DOHH2 (cell line): ENCODE measurements around the gene ORMDL1.

Source experiments
- H3F3A ChIP-seq: fragments of 200-600 bp; sonication (generic), shearing (Covaris generic); 2 replicates; pipeline ENCODE4 v1.6.0; 2016; ENCODE audit warnings: antibody characterized with exemption, mild to moderate bottlenecking; ENCODE audit not compliant: control insufficient read depth, insufficient read depth
- H3K27ac ChIP-seq: fragments of 200-600 bp; sonication (generic); 2 replicates; pipeline ENCODE4 v1.5.1; 2014; ENCODE audit warnings: low read depth, mild to moderate bottlenecking, low read length, moderate library complexity
- H3K27me3 ChIP-seq: fragments of 200-600 bp; sonication (generic); 2 replicates; pipeline ENCODE4 v1.6.1; 2014; ENCODE audit warnings: mild to moderate bottlenecking, low read length, mixed read lengths; ENCODE audit not compliant: control insufficient read depth
- H3K36me3 ChIP-seq: fragments of 200-600 bp; sonication (generic); 2 replicates; pipeline ENCODE4 v1.6.1; 2014; ENCODE audit warnings: mild to moderate bottlenecking, low read length, moderate library complexity, mixed read lengths; ENCODE audit not compliant: control insufficient read depth
- H3K4me1 ChIP-seq: fragments of 200-600 bp; sonication (generic); 2 replicates; pipeline ENCODE4 v1.6.1; 2014; ENCODE audit warnings: mild to moderate bottlenecking, low read length, mixed read lengths; ENCODE audit not compliant: control insufficient read depth
- H3K4me2 ChIP-seq: fragments of 200-600 bp; sonication (generic); 2 replicates; pipeline ENCODE4 v1.6.0; 2014; ENCODE audit warnings: mild to moderate bottlenecking, low read length, moderate library complexity
- H3K4me3 ChIP-seq: fragments of 200-600 bp; sonication (generic); 2 replicates; pipeline ENCODE4 v1.5.1; 2014; ENCODE audit warnings: mild to moderate bottlenecking, low read length, mixed read lengths
- H3K79me2 ChIP-seq: fragments of 200-600 bp; sonication (generic); 2 replicates; pipeline ENCODE4 v1.6.1; 2014; ENCODE audit warnings: mild to moderate bottlenecking, low read length, mixed read lengths; ENCODE audit not compliant: control insufficient read depth
- H3K9me2 ChIP-seq: fragments of 200-600 bp; sonication (generic); replicated peaks from 2 replicates; pipeline ENCODE4 v1.6.1; 2014; ENCODE audit warnings: mild to moderate bottlenecking, low read length, mixed read lengths; ENCODE audit not compliant: control insufficient read depth
- H3K9me3 ChIP-seq: fragments of 200-600 bp; sonication (generic); 2 replicates; pipeline ENCODE4 v1.6.1; 2014; ENCODE audit warnings: antibody characterized with exemption, low read length, mixed read lengths; ENCODE audit not compliant: control insufficient read depth, insufficient read depth
- H4K20me1 ChIP-seq: fragments of 200-600 bp; sonication (generic); 2 replicates; pipeline ENCODE4 v1.6.0; 2014; ENCODE audit warnings: low read depth, mild to moderate bottlenecking, antibody characterized with exemption, low read length, moderate library complexity; ENCODE audit not compliant: control insufficient read depth, insufficient read depth
- EZH2phosphoT487 ChIP-seq: fragments of 200-600 bp; sonication (generic); IDR thresholded peaks from 2 replicates; pipeline ENCODE4 v1.6.1; 2017; ENCODE audit warnings: borderline replicate concordance, mild to moderate bottlenecking, antibody characterized with exemption, low read length, moderate library complexity, mixed read lengths
- TF ChIP-seq, protein P1 (sequence below): fragments of 200-600 bp; sonication (generic); IDR thresholded peaks from one replicate; pipeline ENCODE4 v1.5.1; 2014; ENCODE audit warnings: antibody characterized with exemption, mild to moderate bottlenecking, low read depth, low read length; ENCODE audit not compliant: poor library complexity, severe bottlenecking

ORMDL1 gene

GRCh38 chr2:189772212-189772611, 11.9 kb downstream of the ORMDL1 start:
- H3F3A ChIP-seq, result peaks cover 4% of the 10 kb centered on the region
- H3K4me2 ChIP-seq, result no peak overlapping the region
- H3K4me1 ChIP-seq, result peaks cover 16% of the 10 kb centered on the region
- TF ChIP-seq EZH2phosphoT487, result no peak
- TF ChIP-seq, protein P1, sequence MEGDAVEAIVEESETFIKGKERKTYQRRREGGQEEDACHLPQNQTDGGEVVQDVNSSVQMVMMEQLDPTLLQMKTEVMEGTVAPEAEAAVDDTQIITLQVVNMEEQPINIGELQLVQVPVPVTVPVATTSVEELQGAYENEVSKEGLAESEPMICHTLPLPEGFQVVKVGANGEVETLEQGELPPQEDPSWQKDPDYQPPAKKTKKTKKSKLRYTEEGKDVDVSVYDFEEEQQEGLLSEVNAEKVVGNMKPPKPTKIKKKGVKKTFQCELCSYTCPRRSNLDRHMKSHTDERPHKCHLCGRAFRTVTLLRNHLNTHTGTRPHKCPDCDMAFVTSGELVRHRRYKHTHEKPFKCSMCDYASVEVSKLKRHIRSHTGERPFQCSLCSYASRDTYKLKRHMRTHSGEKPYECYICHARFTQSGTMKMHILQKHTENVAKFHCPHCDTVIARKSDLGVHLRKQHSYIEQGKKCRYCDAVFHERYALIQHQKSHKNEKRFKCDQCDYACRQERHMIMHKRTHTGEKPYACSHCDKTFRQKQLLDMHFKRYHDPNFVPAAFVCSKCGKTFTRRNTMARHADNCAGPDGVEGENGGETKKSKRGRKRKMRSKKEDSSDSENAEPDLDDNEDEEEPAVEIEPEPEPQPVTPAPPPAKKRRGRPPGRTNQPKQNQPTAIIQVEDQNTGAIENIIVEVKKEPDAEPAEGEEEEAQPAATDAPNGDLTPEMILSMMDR, result no peak
- H3K36me3 ChIP-seq, result peaks cover 84% of the 10 kb centered on the region
- no peak overlapping the region for H3K27ac ChIP-seq
- no peak overlapping the region for H3K4me3 ChIP-seq
- H3K79me2 ChIP-seq, result peaks cover 9% of the 10 kb centered on the region
- H3K9me2 ChIP-seq, result no peaks in the 10 kb centered on the region
- no peaks in the 10 kb centered on the region for H3K9me3 ChIP-seq
- H3K27me3 ChIP-seq, result no peaks in the 10 kb centered on the region
- H4K20me1 ChIP-seq, result no peaks in the 10 kb centered on the region

GRCh38 chr2:189770590-189771322, 13.4 kb downstream of the ORMDL1 start:
- no peaks in the 10 kb centered on the region for H4K20me1 ChIP-seq

GRCh38 chr2:189763908-189764661, 20.1 kb downstream of the ORMDL1 start:
- Histone ChIP-seq H4K20me1 (no peaks in the 10 kb centered on the region), H3K4me3 (peak overlapping the region; percentile 89), H3K27ac (peak overlapping the region; percentile 91), H3K4me1 (peaks cover 17% of the 10 kb centered on the region), H3K9me3 (no peaks in the 10 kb centered on the region), H3K36me3 (peaks cover 29% of the 10 kb centered on the region), H3K27me3 (no peaks in the 10 kb centered on the region), H3K79me2 (peaks cover 14% of the 10 kb centered on the region), H3K9me2 (no peaks in the 10 kb centered on the region), H3F3A (peaks cover 29% of the 10 kb centered on the region), H3K4me2 (peak overlapping the region; percentile 97)
- no peak for TF ChIP-seq EZH2phosphoT487
- TF ChIP-seq, protein P1, result no peak

More at GRCh38 chr2:189770590-189771322, 13.4 kb downstream of the ORMDL1 start:
- Histone ChIP-seq H3K36me3 (peaks cover 83% of the 10 kb centered on the region), H3K4me3 (no peak overlapping the region), H3K4me1 (peaks cover 16% of the 10 kb centered on the region), H3K4me2 (no peak overlapping the region), H3F3A (peaks cover 7% of the 10 kb centered on the region), H3K9me2 (no peaks in the 10 kb centered on the region), H3K27me3 (no peaks in the 10 kb centered on the region), H3K9me3 (no peaks in the 10 kb centered on the region), H3K27ac (no peak overlapping the region), H3K79me2 (0 out of 2 replicates have a peak, but pooled peaks cover 4% of the 10 kb centered on the region)
- TF ChIP-seq EZH2phosphoT487, result no peak
- TF ChIP-seq, protein P1, result no peak
